Lung (tissue), 12 donors: ENCODE measurements around the gene TBP. TPM values are rescaled to one million over a fixed set of nuclear protein-coding genes. Genes with fewer than 3 reads are reported as not detected.

ENCODE experiments used
- ATAC-seq: fragments of 200-7000 bp; cut with Tn5 transposase; one replicate; pipeline ENCODE4 v1.9.1; 2020; ENCODE audit warnings: moderate number of reproducible peaks; ENCODE audit not compliant: insufficient read depth, low FRiP score
- DNase-seq, 3 donors: peaks; one replicate each; pipeline ENCODE4 v3.0.0-alpha.2; 2013 to 2017
- H3K27ac ChIP-seq, 2 donors: one replicate each; pipeline ENCODE4 v1.5.1; 2013; ENCODE audit warnings: mild to moderate bottlenecking in 2 of 2, moderate library complexity in 2 of 2, control low read depth in 1 of 2, inconsistent platforms in 1 of 2, low read depth in 1 of 2, low read length in 1 of 2
- H3K27me3 ChIP-seq, 3 donors: one replicate each; pipeline ENCODE4 v1.5.1; 2013; ENCODE audit warnings: low read length in 2 of 3; ENCODE audit not compliant: control insufficient read depth in 3 of 3, insufficient read depth in 3 of 3
- H3K36me3 ChIP-seq, 4 donors: one replicate each; pipeline ENCODE4 v1.5.1; 2013; ENCODE audit warnings: low read length in 4 of 4, mild to moderate bottlenecking in 1 of 4, moderate library complexity in 1 of 4; ENCODE audit not compliant: control insufficient read depth in 4 of 4, insufficient read depth in 4 of 4
- H3K4me1 ChIP-seq, 5 donors: one replicate each; pipeline ENCODE4 v1.5.1; 2013; ENCODE audit warnings: low read length in 5 of 5, mild to moderate bottlenecking in 2 of 5, moderate library complexity in 1 of 5; ENCODE audit not compliant: control insufficient read depth in 5 of 5, insufficient read depth in 5 of 5
- H3K4me3 ChIP-seq: one replicate; pipeline ENCODE4 v1.5.1; 2013; ENCODE audit warnings: mild to moderate bottlenecking, control low read depth, moderate library complexity
- H3K9ac ChIP-seq, 2 donors: one replicate each; pipeline ENCODE4 v1.5.1; 2013; ENCODE audit warnings: low read length in 2 of 2, control low read depth in 1 of 2; ENCODE audit not compliant: insufficient read depth in 1 of 2
- H3K9me3 ChIP-seq, 4 donors: one replicate each; pipeline ENCODE4 v1.5.1; 2013; ENCODE audit warnings: low read length in 3 of 4, mild to moderate bottlenecking in 1 of 4, moderate library complexity in 1 of 4; ENCODE audit not compliant: control insufficient read depth in 4 of 4, insufficient read depth in 3 of 4
- CTCF ChIP-seq: IDR thresholded peaks from 2 replicates; pipeline ENCODE4 v1.5.1; 2012; ENCODE audit warnings: mild to moderate bottlenecking; ENCODE audit errors: control extremely low read depth, extremely low read depth
- WGBS, 2 donors: extraction: QIAGEN DNeasy Blood & Tissue Kit; methylation state at CpG; one replicate each; pipeline ENCODE4 v1.1.7; 2013; 5-methylcytosine and 5-hydroxymethylcytosine counted together
- polyA plus RNA-seq, 2 donors: library from polyadenylated mRNA; stranded (reverse); fragments of 200-250 nt; gene quantifications; one replicate each; pipeline ENCODE4 v1.2.1, GENCODE V29; 2013
- total RNA-seq, 2 donors: library from RNA; depleted of rRNA in 1 of 2; stranded (reverse); fragments of >200 nt in 1 of 2; gene quantifications; one replicate each; pipeline ENCODE4 v1.2.1, GENCODE V29; 2014 to 2021
- donor health status: control.
- donor health status: control.
- donor health status: Bipolar disorder and iron deficiency.
- donor health status: healthy.
- donor health status: DM: yes; HTN: yes; CAD: no.

TBP gene
- total and polyA plus RNA-seq, 4 donors: 9.2 to 13.7 (median 11.3) TPM

DNA sequence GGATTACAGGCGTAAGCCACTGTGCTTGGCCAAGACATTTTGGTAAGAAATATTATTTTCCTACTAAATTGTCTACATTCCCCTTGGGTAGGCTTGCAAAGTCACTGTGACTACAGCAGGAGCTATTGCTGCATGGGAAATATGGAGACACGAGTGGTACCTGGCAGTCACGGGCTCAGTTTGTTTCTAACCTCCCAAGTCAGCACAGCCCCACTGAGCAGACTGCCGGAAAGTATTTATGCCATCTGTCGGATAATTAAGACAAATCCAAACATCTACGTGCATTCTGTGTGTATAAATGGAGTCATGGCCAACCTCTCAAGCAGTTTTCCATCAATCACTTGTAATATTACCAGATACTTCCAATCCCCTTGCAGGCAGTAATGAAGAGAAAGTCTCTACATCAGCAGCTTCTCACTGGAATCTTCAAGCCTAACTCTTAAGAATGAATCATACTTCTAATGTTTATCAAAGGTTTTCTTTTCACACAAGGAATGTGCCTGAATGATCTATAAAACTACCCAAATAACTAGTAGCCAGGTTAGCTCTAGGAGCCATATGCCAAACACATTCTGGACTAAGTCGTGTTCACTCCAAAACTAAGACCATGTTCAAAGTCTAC, 21.2 kb upstream of the TBP start:
- H3K4me1 ChIP-seq: peaks cover 0 to 2% (median 0%) of the 10 kb centered on the region in 5 donors
- no peak overlapping the region for H3K27ac ChIP-seq
- H3K9me3 ChIP-seq: no peaks in the 10 kb centered on the region
- peaks cover 25 to 34% (median 32%) of the 10 kb centered on the region in 4 donors for H3K36me3 ChIP-seq
- TF ChIP-seq CTCF: no peak
- 89 to 91% methylated on average over 7 of the region's 7 CpGs for WGBS, 2 donors
- ATAC-seq (no peak), DNase-seq (no peak)
- H3K27me3 ChIP-seq: no peaks in the 10 kb centered on the region
- no peak overlapping the region for H3K4me3 ChIP-seq
- no peak overlapping the region for H3K9ac ChIP-seq

GRCh38 chr6:170533792-170534191, 20.4 kb upstream of the TBP start:
- Histone ChIP-seq H3K36me3 (peaks cover 25 to 39% (median 37%) of the 10 kb centered on the region in 4 donors), H3K9ac (no peak overlapping the region), H3K9me3 (no peaks in the 10 kb centered on the region), H3K27ac (no peak overlapping the region), H3K4me1 (peaks cover 0 to 2% (median 0%) of the 10 kb centered on the region in 5 donors), H3K4me3 (no peak overlapping the region), H3K27me3 (no peaks in the 10 kb centered on the region)
- ATAC-seq: no peak
- no peak for TF ChIP-seq CTCF
- 84 to 88% methylated on average over 2 of the region's 2 CpGs for WGBS, 2 donors
- DNase-seq: no peak

DNA sequence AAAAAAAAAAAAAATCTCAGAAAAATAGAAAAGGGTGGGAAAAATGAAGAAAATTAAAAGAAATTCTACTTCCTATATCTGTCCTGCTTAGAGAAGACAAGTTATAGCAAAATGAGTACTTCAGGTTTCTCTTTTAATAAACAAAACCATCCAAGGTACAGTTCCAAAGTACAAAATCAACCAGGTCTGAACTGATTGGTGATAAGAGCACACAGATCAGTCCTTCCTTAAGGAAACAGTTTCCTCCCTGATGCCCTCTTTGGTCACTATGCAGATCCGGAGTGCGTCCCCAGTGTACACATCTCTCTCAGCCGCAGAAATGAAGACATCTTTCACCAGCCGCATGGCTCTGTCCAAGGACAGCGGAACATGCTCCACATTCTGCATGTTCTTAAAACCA, 19.2 kb upstream of the TBP start:
- Histone ChIP-seq H3K4me1 (peaks cover 0 to under 1% (median 0%) of the 10 kb centered on the region in 5 donors), H3K9me3 (no peaks in the 10 kb centered on the region), H3K9ac (no peak overlapping the region), H3K27me3 (no peaks in the 10 kb centered on the region), H3K27ac (no peak overlapping the region), H3K36me3 (peaks cover 25 to 44% (median 38%) of the 10 kb centered on the region in 4 donors), H3K4me3 (no peak overlapping the region)
- 92 to 95% methylated on average over 5 of the region's 5 CpGs for WGBS, 2 donors
- ATAC-seq (no peak), DNase-seq (no peak)
- TF ChIP-seq CTCF: no peak

GRCh38 chr6:170536671-170537070, 17.5 kb upstream of the TBP start:
- Histone ChIP-seq H3K9ac (no peak overlapping the region), H3K36me3 (peaks cover 27 to 45% (median 39%) of the 10 kb centered on the region in 4 donors), H3K4me3 (no peak overlapping the region), H3K4me1 (no peaks in the 10 kb centered on the region), H3K9me3 (no peaks in the 10 kb centered on the region), H3K27me3 (no peaks in the 10 kb centered on the region), H3K27ac (no peak overlapping the region)
- DNase-seq (no peak), ATAC-seq (no peak)
- 80 to 85% methylated on average over 5 of the region's 5 CpGs for WGBS, 2 donors
- no peak for TF ChIP-seq CTCF
